Measurements from ENCODE around the gene CENPA.
A peak's percentile ranks its signal among the peaks of the same experiment; 100 is the strongest.

Gene CENPA

GRCh38 chr2:26763019-26763418 lies 22.8 kb upstream of the CENPA start:
- DNase-seq = no peak

GRCh38 chr2:26764078-26764887 lies 21.6 kb upstream of the CENPA start, which contains the start of gene SLC35F6:
Gene SLC35F6, plus strand, starts transcription at chr2:26764284. Its CDS starts 66 bp downstream, at chr2:26764350.
- DNase-seq = peak; percentile 37

- DNase-seq = no peak
Measured at GRCh38 chr2:26764906-26765305, 20.9 kb upstream of the CENPA start.

GRCh38 chr2:26765475-26766200 lies 20.2 kb upstream of the CENPA start:
- no peak for DNase-seq

GRCh38 chr2:26767129-26767528 lies 18.7 kb upstream of the CENPA start:
- DNase-seq = no peak

GRCh38 chr2:26767894-26768487 lies 17.9 kb upstream of the CENPA start:
- no peak for DNase-seq

- DNase-seq = no peak
Measured at GRCh38 chr2:26768759-26769088, 17.1 kb upstream of the CENPA start.

GRCh38 chr2:26769089-26769761 lies 16.6 kb upstream of the CENPA start:
- DNase-seq = no peak

GRCh38 chr2:26770986-26771586 lies 14.8 kb upstream of the CENPA start:
- DNase-seq = peak; percentile 32

- peak; percentile 43 for DNase-seq
Measured at GRCh38 chr2:26772064-26773001, 13.5 kb upstream of the CENPA start.

- no peak for DNase-seq
Measured at GRCh38 chr2:26776195-26776800, 9.6 kb upstream of the CENPA start.

- no peak for DNase-seq
Measured at GRCh38 chr2:26778098-26778497, 7.8 kb upstream of the CENPA start.

GRCh38 chr2:26778507-26778906 lies 7.3 kb upstream of the CENPA start:
- no peak for DNase-seq

- DNase-seq = no peak
Measured at GRCh38 chr2:26780203-26780760, 5.6 kb upstream of the CENPA start.

GRCh38 chr2:26782876-26783704 lies 2.8 kb upstream of the CENPA start:
- no peak for DNase-seq

GRCh38 chr2:26784570-26785234 lies 1.2 kb upstream of the CENPA start:
- DNase-seq = no peak

- DNase-seq = no peak
Measured at GRCh38 chr2:26786207-26787028, 562 bp downstream of the CENPA start.

GRCh38 chr2:26792720-26793119 lies 6.9 kb downstream of the CENPA start:
- DNase-seq = no peak

- no peak for DNase-seq
Measured at GRCh38 chr2:26793518-26793917, 7.7 kb downstream of the CENPA start.
